ENCODE results near the gene CDH7.

The CDH7 gene

GRCh38 chr18:65769652-65770051, 18.8 kb downstream of the CDH7 start:
- FAIRE-seq: no peak

GRCh38 chr18:65786474-65786873, 35.7 kb downstream of the CDH7 start:
- FAIRE-seq: no peak

DNA sequence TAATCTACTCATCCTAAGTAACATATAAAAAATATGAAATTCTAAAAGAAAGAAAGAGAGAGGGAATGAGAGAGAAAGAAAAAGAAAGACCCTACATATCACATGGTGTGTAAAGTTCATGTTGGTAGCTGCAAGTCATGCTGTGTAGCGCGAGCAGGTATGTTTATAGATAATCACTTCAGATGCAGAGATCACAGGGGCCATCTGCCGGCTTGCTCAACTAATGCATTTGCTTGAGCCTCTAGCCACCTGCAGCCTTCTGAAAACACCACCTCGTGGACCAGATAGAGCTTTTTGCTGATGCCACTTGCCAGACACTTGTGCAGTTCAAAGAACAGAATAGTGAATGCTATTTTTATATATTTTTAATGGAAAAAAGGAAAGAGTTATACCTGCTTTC, 37.6 kb downstream of the CDH7 start:
- FAIRE-seq: no peak

- FAIRE-seq: no peak
Observed at GRCh38 chr18:65790604-65791003, 39.8 kb downstream of the CDH7 start.

- FAIRE-seq: no peak
Observed at GRCh38 chr18:65791719-65792118, 40.9 kb downstream of the CDH7 start.

- FAIRE-seq: no peak
Observed at GRCh38 chr18:65792456-65793074, 41.8 kb downstream of the CDH7 start.

- FAIRE-seq: no peak
Observed at GRCh38 chr18:65808759-65809158, 57.9 kb downstream of the CDH7 start.

GRCh38 chr18:65811307-65811706, 60.5 kb downstream of the CDH7 start:
- FAIRE-seq: no peak

- FAIRE-seq: no peak
Observed at GRCh38 chr18:65815506-65815905, 64.7 kb downstream of the CDH7 start.

GRCh38 chr18:65817178-65817577, 66.4 kb downstream of the CDH7 start:
- no peak for FAIRE-seq

DNA sequence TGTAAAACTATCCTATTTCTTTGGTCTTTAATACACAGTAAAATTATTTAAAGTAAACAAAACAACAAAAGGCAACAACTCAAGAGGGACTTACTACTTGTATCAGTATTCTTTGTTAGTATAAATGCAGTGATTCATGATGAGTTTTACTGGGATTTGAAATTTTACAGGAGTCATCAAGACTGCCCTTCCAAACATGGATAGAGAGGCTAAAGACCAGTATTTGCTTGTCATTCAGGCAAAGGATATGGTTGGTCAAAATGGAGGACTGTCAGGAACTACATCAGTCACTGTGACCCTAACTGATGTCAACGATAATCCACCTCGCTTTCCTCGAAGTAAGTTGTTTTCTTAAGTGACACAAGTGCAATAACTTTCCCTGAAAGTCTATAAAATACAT, 71.1 kb downstream of the CDH7 start:
- FAIRE-seq: no peak

DNA sequence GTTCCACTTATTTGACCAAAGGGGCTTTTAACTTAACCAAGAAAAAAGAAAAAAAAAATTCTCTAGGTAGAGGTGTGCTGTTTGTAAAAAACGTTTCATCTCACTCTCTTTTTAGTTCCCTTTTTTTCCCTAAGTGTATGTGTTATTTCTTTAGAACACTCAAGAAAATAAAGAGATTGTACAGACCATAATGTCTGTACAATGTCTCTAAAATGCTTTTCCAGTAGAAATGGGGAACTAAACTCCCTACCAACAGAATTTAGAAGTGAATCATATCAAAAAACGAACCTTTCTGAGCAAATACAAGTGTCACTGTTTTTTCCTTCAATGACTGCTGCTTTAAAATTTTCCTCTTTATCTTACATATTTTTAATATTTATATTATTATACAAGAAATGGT, 72.0 kb downstream of the CDH7 start:
- FAIRE-seq: no peak

- no peak for FAIRE-seq
Observed at GRCh38 chr18:65827444-65827843, 76.6 kb downstream of the CDH7 start.

DNA sequence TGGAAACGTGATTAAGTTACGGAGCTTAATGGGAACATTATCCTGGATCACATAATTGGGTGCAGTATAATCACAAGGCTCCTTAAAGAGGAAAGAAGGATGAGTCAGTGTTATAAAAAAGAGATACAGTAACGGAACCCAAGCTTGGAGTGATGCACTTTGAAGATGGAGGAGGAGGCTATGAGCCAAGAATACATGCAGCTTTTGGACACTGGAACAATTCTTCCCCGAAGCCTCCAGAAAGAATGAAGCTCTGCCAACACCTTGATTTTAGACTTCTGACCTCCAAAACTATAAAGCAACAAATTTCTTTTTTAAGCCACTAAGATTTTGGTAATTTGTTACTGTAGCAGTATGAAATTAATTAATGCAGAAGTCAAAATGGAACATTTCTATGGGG, 85.1 kb downstream of the CDH7 start:
- no peak for FAIRE-seq

DNA sequence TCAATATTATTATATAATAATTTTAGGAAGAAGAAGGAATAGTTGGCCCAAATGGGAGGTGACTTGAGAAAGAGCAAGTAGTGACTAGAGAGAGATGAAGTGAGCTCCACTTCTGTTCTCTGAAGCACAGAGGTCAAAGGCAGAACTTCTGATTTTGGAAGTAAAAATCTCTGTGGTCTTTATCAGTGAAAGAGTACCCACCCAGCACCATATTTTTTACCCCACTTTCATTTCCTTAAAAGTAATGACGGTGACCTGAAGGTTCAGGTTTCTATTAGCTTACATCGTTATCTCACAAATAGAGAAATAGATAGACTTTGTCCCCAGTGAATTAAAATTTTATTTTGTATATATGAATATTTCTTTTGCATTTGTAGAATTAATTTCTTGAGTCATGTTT, 95.3 kb downstream of the CDH7 start:
- no peak for FAIRE-seq

DNA sequence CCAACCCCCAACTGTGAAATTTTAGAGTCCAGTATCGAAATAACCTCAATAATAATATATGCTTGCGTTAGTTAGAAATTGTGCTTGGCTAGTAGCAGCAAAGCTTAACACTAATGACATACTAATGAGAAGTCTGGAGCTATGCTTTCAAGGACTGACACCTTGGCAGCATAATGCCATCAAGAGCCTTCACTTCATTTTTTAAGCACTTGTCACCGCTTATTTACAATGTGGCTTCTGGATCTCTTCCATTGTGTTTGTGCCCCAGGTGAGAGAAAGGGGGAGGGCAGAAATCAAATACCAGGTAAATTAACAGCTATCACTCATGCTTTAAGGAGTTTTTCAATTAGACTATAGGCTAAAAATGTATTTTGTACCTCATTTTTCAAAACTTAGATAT, 101.5 kb downstream of the CDH7 start:
- no peak for FAIRE-seq

DNA sequence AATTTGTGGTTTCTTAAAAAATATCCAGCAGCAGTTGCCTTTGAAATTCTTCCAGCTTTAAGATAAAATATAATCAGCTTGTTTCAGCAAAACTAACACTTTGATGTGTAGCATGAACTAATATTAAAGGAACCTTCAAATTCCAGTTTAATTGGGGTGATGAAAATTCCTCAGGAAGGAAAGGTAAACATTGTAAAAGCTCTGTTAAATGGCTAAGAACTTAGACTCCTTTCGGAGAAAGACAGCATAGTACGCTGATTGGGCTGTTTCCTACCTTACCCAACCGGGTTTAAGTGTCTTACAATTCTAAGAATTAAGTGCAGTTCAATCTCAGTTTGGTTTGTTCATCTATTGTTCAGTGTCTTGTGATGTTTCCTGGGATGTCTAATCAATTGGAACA, 108.3 kb downstream of the CDH7 start:
- FAIRE-seq: no peak

DNA sequence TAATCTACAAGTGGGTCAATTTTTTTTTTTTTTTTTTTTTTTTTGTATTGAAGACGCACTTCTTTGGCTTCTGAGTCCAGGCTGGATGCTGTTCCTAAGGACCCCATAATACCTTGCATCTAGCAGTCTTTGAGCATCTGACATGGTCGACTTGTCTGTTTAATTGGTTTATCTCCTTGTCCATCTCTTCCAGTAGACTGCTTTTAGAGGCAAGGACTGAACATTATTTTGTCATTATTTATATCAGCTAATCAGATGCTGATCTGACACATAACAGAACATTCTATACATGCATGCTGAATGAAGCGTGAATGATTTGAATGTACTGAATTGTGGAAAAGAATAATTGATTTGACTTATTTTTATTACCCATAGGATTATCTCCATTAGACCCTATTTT, 118.7 kb downstream of the CDH7 start:
- no peak for FAIRE-seq

GRCh38 chr18:65876310-65876709, 125.5 kb downstream of the CDH7 start:
- no peak for FAIRE-seq

DNA sequence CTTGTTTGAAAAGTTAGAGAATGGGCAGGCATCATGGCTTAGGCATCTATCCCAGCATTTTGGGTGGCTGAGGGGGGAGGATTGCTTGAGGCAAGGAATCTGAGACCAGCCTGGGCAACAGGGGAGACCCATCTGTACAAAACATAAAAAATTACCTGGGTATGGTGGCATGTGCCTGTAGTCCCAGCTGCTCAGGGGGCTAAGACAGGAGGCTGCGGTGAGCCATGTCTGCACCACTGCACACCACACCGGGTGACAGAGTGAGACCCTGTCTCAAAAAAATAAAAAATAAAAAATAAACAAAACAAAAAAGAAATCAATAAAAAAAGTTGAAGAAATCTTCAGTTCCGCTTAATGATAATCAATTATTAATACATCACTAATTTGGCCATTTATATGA, 146.5 kb downstream of the CDH7 start:
- FAIRE-seq: no peak

GRCh38 chr18:65901522-65901921, 150.7 kb downstream of the CDH7 start:
- no peak for FAIRE-seq

DNA sequence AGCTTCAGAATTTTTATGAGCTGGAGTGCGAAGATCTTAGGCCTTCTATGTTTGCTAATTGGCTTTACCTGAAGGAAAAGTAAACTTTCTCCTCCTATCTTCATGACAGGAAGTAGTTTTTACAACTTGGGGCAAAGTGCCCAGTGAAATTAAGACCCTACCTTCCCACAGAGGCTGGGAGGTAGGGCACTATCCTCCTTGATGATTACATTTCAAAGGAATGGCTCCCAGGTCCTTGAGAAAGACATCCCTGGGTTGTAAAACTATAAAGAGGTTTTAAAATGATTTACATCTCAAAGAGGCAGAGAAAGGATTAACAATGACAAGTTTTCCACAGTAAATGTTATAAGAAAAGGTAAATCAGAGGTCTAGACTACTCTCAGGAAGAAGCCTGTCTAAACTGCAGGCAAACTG, 155.8 kb downstream of the CDH7 start:
- FAIRE-seq: no peak

- no peak for FAIRE-seq
Observed at GRCh38 chr18:65907281-65907680, 156.5 kb downstream of the CDH7 start.

- FAIRE-seq: no peak
Observed at GRCh38 chr18:65919018-65919417, 168.2 kb downstream of the CDH7 start.

GRCh38 chr18:65919663-65920062, 168.9 kb downstream of the CDH7 start:
- FAIRE-seq: no peak

DNA sequence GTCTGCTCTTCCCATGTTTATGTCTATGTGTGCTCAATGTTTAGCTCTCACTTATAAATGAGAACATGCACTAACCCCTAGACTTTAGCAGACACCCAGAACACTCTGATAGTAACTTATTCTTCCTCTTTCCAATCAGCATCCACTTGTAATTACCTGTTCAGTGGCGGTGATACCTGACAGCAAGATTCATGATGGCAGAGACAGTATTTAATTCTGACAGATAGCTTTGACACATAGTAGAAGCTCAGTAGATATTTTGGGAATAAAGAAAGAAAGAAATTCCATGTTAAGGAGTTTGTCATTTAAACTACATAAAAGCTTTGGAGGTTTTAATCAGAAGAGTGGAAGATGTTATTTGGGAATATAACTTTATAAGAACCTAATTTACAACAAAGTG, 171.3 kb downstream of the CDH7 start:
- FAIRE-seq: no peak
